Endodermal cell (in vitro differentiated cells): ENCODE data around the gene GRK6. TPM values are rescaled to one million over a fixed set of nuclear protein-coding genes. Genes with fewer than 3 reads are reported as not detected.

ENCODE experiments used
- DNase-seq: peaks from one replicate; pipeline ENCODE4 v3.0.0-alpha.2; 2017
- H3K27ac ChIP-seq: 2 replicates; pipeline ENCODE4 v1.5.1; 2013; ENCODE audit warnings: mild to moderate bottlenecking, low read depth, low read length, moderate library complexity
- H3K27me3 ChIP-seq: 2 replicates; pipeline ENCODE4 v1.6.1; 2013; ENCODE audit warnings: mild to moderate bottlenecking, low read length, moderate library complexity; ENCODE audit not compliant: insufficient read depth, control insufficient read depth, poor library complexity, severe bottlenecking
- H3K36me3 ChIP-seq: 2 replicates; pipeline ENCODE4 v1.7.0; 2013; ENCODE audit warnings: mild to moderate bottlenecking, low read length, moderate library complexity; ENCODE audit not compliant: control insufficient read depth, insufficient read depth
- H3K4me1 ChIP-seq: one replicate; pipeline ENCODE4 v1.7.0; 2013; ENCODE audit warnings: low read length; ENCODE audit not compliant: control insufficient read depth, insufficient read depth
- H3K4me3 ChIP-seq: 2 replicates; pipeline ENCODE4 v1.5.1; 2013; ENCODE audit warnings: mild to moderate bottlenecking, low read length, moderate library complexity
- H3K9ac ChIP-seq: 2 replicates; pipeline ENCODE4 v1.6.1; 2013; ENCODE audit warnings: mild to moderate bottlenecking, low read length, moderate library complexity; ENCODE audit not compliant: poor library complexity, severe bottlenecking; ENCODE audit errors: extremely low read depth
- H3K9me3 ChIP-seq: 2 replicates; pipeline ENCODE4 v1.6.1; 2013; ENCODE audit warnings: mild to moderate bottlenecking, low read length, moderate library complexity; ENCODE audit not compliant: control insufficient read depth
- H3K27ac Mint-ChIP-seq: 2 replicates; pipeline ENCODE4 v1.8.0; 2020; ENCODE audit warnings: mixed read lengths
- H3K27me3 Mint-ChIP-seq: 2 replicates; pipeline ENCODE4 v1.8.0; 2021; ENCODE audit warnings: mild to moderate bottlenecking, mixed read lengths; ENCODE audit not compliant: insufficient read depth
- H3K36me3 Mint-ChIP-seq: 2 replicates; pipeline ENCODE4 v1.8.0; 2020; ENCODE audit warnings: low read depth, mixed read lengths
- H3K4me1 Mint-ChIP-seq: 2 replicates; pipeline ENCODE4 v1.8.0; 2020; ENCODE audit warnings: mixed read lengths
- H3K4me3 Mint-ChIP-seq: 2 replicates; pipeline ENCODE4 v1.8.0; 2020; ENCODE audit warnings: mild to moderate bottlenecking, moderate library complexity, mixed read lengths
- H3K9me3 Mint-ChIP-seq: 2 replicates; pipeline ENCODE4 v1.8.0; 2020; ENCODE audit warnings: mild to moderate bottlenecking, mixed read lengths
- CTCF ChIP-seq: fragments of 200-600 bp; sonication (generic); conservative IDR thresholded peaks from 2 replicates; pipeline ENCODE4 v1.5.0; 2021; ENCODE audit warnings: antibody characterized with exemption, mild to moderate bottlenecking
- WGBS, 2 experiments: methylation state at CpG; one replicate each; pipeline versions ENCODE4 v1.1.5 to v1.1.7; 2013; ENCODE audit warnings: missing lambda C conversion rate in 2 of 2, mixed read lengths in 1 of 2; ENCODE audit not compliant: insufficient coverage in 1 of 2, insufficient read length in 1 of 2; 5-methylcytosine and 5-hydroxymethylcytosine counted together
- total RNA-seq, 2 donors: library from RNA; stranded (reverse); fragmentation: NEBNext Ultra II Directional in 1 of 2; extraction: Animal tissue kit (Norgen Biotek cat#: 25700) in 1 of 2; gene quantifications; 2 replicates in 1 of 2; 3 replicates in 1 of 2; pipeline ENCODE4 v1.2.1, GENCODE V29; 2021

GRK6 gene
- total RNA-seq, 2 donors from 2014 or later: 51.6 to 66.8 TPM

- H3K27me3 ChIP-seq: no peaks in the 10 kb centered on the region
- no peak overlapping the region for H3K9ac ChIP-seq
- H3K4me3 Mint-ChIP-seq: no peak overlapping the region
- H3K36me3 ChIP-seq: peaks cover 85% of the 10 kb centered on the region
- WGBS, 2 experiments: 94% methylated on average over 17 to 27 of the region's 27 CpGs
- H3K27me3 Mint-ChIP-seq: no peaks in the 10 kb centered on the region
- H3K4me1 Mint-ChIP-seq: peaks cover 2% of the 10 kb centered on the region
- H3K9me3 ChIP-seq: peaks cover 14% of the 10 kb centered on the region
- no peak overlapping the region for H3K4me3 ChIP-seq
- TF ChIP-seq CTCF: no peak
- peaks cover 10% of the 10 kb centered on the region for H3K9me3 Mint-ChIP-seq
- peaks cover 69% of the 10 kb centered on the region for H3K36me3 Mint-ChIP-seq
- no peak overlapping the region for H3K27ac ChIP-seq
- DNase-seq: no peak
- H3K27ac Mint-ChIP-seq: no peak overlapping the region
- H3K4me1 ChIP-seq: no peaks in the 10 kb centered on the region
These were observed 35.7 kb downstream of the GRK6 start for GRCh38 chr5:177462021-177462670.

GRCh38 chr5:177465044-177465443, 38.6 kb downstream of the GRK6 start:
- no peak for TF ChIP-seq CTCF
- no peak overlapping the region for H3K4me3 ChIP-seq
- peaks cover 88% of the 10 kb centered on the region for H3K36me3 ChIP-seq
- 78 to 86% methylated on average over 6 to 8 of the region's 11 CpGs for WGBS, 2 experiments
- Mint-ChIP-seq H3K4me3 (no peak overlapping the region), H3K27ac (no peak overlapping the region), H3K9me3 (peaks cover 10% of the 10 kb centered on the region), H3K36me3 (peaks cover 77% of the 10 kb centered on the region), H3K27me3 (no peaks in the 10 kb centered on the region), H3K4me1 (peaks cover 6% of the 10 kb centered on the region)
- H3K9ac ChIP-seq: no peak overlapping the region
- H3K27ac ChIP-seq: no peak overlapping the region
- no peak for DNase-seq
- H3K27me3 ChIP-seq: no peaks in the 10 kb centered on the region
- H3K9me3 ChIP-seq: peaks cover 14% of the 10 kb centered on the region
- peaks cover 3% of the 10 kb centered on the region for H3K4me1 ChIP-seq

GRCh38 chr5:177466861-177467260, 40.4 kb downstream of the GRK6 start:
- DNase-seq: no peak
- H3K27me3 Mint-ChIP-seq: no peaks in the 10 kb centered on the region
- Histone ChIP-seq H3K36me3 (peaks cover 89% of the 10 kb centered on the region), H3K9ac (no peak overlapping the region), H3K4me3 (no peak overlapping the region), H3K27ac (no peak overlapping the region), H3K9me3 (peaks cover 14% of the 10 kb centered on the region), H3K27me3 (no peaks in the 10 kb centered on the region), H3K4me1 (peaks cover 20% of the 10 kb centered on the region)
- peaks cover 10% of the 10 kb centered on the region for H3K9me3 Mint-ChIP-seq
- no peak overlapping the region for H3K27ac Mint-ChIP-seq
- H3K4me3 Mint-ChIP-seq: no peak overlapping the region
- TF ChIP-seq CTCF: no peak
- peaks cover 15% of the 10 kb centered on the region for H3K4me1 Mint-ChIP-seq
- 95 to 97% methylated on average over 23 to 25 of the region's 25 CpGs for WGBS, 2 experiments
- H3K36me3 Mint-ChIP-seq: peaks cover 81% of the 10 kb centered on the region
